WTC11 (cell line): Measurements from ENCODE around the gene RGS7. TPM values are rescaled to one million over a fixed set of nuclear protein-coding genes. Genes with fewer than 3 reads are reported as not detected.

Experiments used
- ATAC-seq: fragments of 200-7000 bp; cut with Tn5 transposase; 2 replicates; pipeline ENCODE4 v1.10.0; 2021; ENCODE audit warnings: mild to moderate bottlenecking, moderate library complexity
- CTCF ChIA-PET: fragments of 300-600 bp; sonication (Branson Sonifier 250); formaldehyde crosslinking; loops from one replicate; lab custom pipeline; 2021; ENCODE audit warnings: antibody characterized with exemption; lab: Charles Lee
- POLR2A ChIA-PET: fragments of 350-600 bp; sonication (Branson Sonifier 250); formaldehyde crosslinking; loops from one replicate; lab custom pipeline; 2021; ENCODE audit warnings: antibody characterized with exemption; lab: Charles Lee
- DNase-seq: peaks from one replicate; pipeline ENCODE4 v3.0.0; 2021; ENCODE audit warnings: low spot score
- H3K27ac Mint-ChIP-seq: 2 replicates; pipeline ENCODE4 v1.8.0; 2021; ENCODE audit warnings: mixed read lengths
- H3K27me3 Mint-ChIP-seq: 2 replicates; pipeline ENCODE4 v1.8.0; 2021; ENCODE audit warnings: low read depth, mild to moderate bottlenecking, moderate library complexity, mixed read lengths
- H3K36me3 Mint-ChIP-seq: 2 replicates; pipeline ENCODE4 v1.8.0; 2021; ENCODE audit warnings: mixed read lengths
- H3K4me1 Mint-ChIP-seq: 2 replicates; pipeline ENCODE4 v1.8.0; 2022; ENCODE audit warnings: mixed read lengths
- H3K4me3 Mint-ChIP-seq: 2 replicates; pipeline ENCODE4 v1.8.0; 2021; ENCODE audit warnings: mild to moderate bottlenecking, moderate library complexity, mixed read lengths
- H3K9me3 Mint-ChIP-seq: 2 replicates; pipeline ENCODE4 v1.8.0; 2021; ENCODE audit warnings: mixed read lengths
- AFF4 ChIP-seq: sonication (generic); formaldehyde crosslinking; IDR thresholded peaks from 2 replicates; pipeline ENCODE4 v1.8.1; 2023; ENCODE audit warnings: mild to moderate bottlenecking, missing genetic modification reagents, borderline replicate concordance
- ATF2 ChIP-seq: sonication (generic); formaldehyde crosslinking; IDR thresholded peaks from 2 replicates; pipeline ENCODE4 v1.8.1; 2022; ENCODE audit warnings: low read depth, missing genetic modification reagents, borderline replicate concordance
- ATF3 ChIP-seq: sonication (generic); formaldehyde crosslinking; conservative IDR thresholded peaks from 2 replicates; pipeline ENCODE4 v1.8.1; 2022; ENCODE audit warnings: mild to moderate bottlenecking, missing genetic modification reagents
- E2F1 ChIP-seq: sonication (generic); formaldehyde crosslinking; IDR thresholded peaks from 2 replicates; pipeline ENCODE4 v1.8.0; 2022; ENCODE audit warnings: mild to moderate bottlenecking, missing genetic modification reagents
- HMGXB4 ChIP-seq: sonication (generic); formaldehyde crosslinking; IDR thresholded peaks from 2 replicates; pipeline ENCODE4 v1.8.1; 2023; ENCODE audit warnings: mild to moderate bottlenecking, moderate library complexity, missing genetic modification reagents
- IRF1 ChIP-seq: sonication (generic); formaldehyde crosslinking; IDR thresholded peaks from 2 replicates; pipeline ENCODE4 v1.8.0; 2023; ENCODE audit warnings: missing genetic modification reagents
- MYBL2 ChIP-seq: sonication (generic); formaldehyde crosslinking; IDR thresholded peaks from 2 replicates; pipeline ENCODE4 v1.8.1; 2023; ENCODE audit warnings: mild to moderate bottlenecking, moderate library complexity, missing genetic modification reagents
- NFE2L1 ChIP-seq: sonication (generic); formaldehyde crosslinking; IDR thresholded peaks from 2 replicates; pipeline ENCODE4 v1.8.1; 2023; ENCODE audit warnings: missing genetic modification reagents
- NR1H2 ChIP-seq: sonication (generic); formaldehyde crosslinking; IDR thresholded peaks from 2 replicates; pipeline ENCODE4 v1.9.0; 2021; ENCODE audit warnings: mild to moderate bottlenecking, moderate library complexity, missing genetic modification reagents
- RELA ChIP-seq: sonication (generic); formaldehyde crosslinking; IDR thresholded peaks from 2 replicates; pipeline ENCODE4 v1.8.1; 2022; ENCODE audit warnings: missing genetic modification reagents, mild to moderate bottlenecking, borderline replicate concordance
- SMAD4 ChIP-seq: sonication (generic); formaldehyde crosslinking; IDR thresholded peaks from 2 replicates; pipeline ENCODE4 v1.8.0; 2022; ENCODE audit warnings: mild to moderate bottlenecking, missing genetic modification reagents
- SOX15 ChIP-seq: fragments of 250-450 bp; sonication (Bioruptor Pico); IDR thresholded peaks from 2 replicates; pipeline ENCODE4 v1.9.0; 2021; ENCODE audit warnings: mild to moderate bottlenecking
- STAT6 ChIP-seq: sonication (generic); formaldehyde crosslinking; conservative IDR thresholded peaks from 2 replicates; pipeline ENCODE4 v1.8.1; 2023; ENCODE audit warnings: mild to moderate bottlenecking, low read depth, missing genetic modification reagents, moderate library complexity
- TEAD1 ChIP-seq: sonication (generic); formaldehyde crosslinking; IDR thresholded peaks from 2 replicates; pipeline ENCODE4 v1.8.0; 2022; ENCODE audit warnings: mild to moderate bottlenecking, missing genetic modification reagents
- TP53 ChIP-seq: sonication (generic); formaldehyde crosslinking; IDR thresholded peaks from 2 replicates; pipeline ENCODE4 v1.8.1; 2023; ENCODE audit warnings: mild to moderate bottlenecking, missing genetic modification reagents
- ZNF121 ChIP-seq: sonication (generic); formaldehyde crosslinking; IDR thresholded peaks from 2 replicates; pipeline ENCODE4 v1.8.0; 2023; ENCODE audit warnings: missing genetic modification reagents
- total RNA-seq: library from RNA; stranded (reverse); gene quantifications from 3 replicates; pipeline ENCODE4 v1.2.3, GENCODE V29; 2021
- TF ChIP-seq, protein P1 (sequence below): sonication (generic); formaldehyde crosslinking; IDR thresholded peaks from 2 replicates; pipeline ENCODE4 v1.8.1; 2022; ENCODE audit warnings: missing genetic modification reagents, borderline replicate concordance
- TF ChIP-seq, protein P2 (sequence below): sonication (generic); formaldehyde crosslinking; IDR thresholded peaks from 2 replicates; pipeline ENCODE4 v1.8.1; 2023; ENCODE audit warnings: mild to moderate bottlenecking, missing genetic modification reagents

RGS7 gene
- total RNA-seq, 1 experiment from 2014 or later = 1.2 TPM

DNA sequence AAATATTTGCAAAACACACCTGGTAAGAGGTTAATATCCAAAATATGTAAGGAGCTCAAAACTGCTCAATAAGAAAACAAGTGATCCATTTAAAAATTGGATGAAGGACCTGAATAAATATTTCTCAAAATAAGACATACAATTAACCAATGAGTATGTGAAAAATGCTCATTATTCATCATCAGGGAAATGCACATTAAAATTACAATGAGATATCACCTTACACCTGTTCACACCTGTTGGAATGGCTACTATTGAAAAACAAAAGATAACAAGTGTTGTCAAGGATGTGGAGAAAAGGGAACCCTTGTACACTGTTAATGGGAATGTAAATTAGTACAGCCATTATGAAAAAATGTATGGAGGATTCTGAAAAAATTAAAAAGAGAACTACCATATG, 609.1 kb downstream of the RGS7 start:
- no peaks in the 10 kb centered on the region for H3K36me3 Mint-ChIP-seq
- ChIA-PET POLR2A (no interaction called here), CTCF (no interaction called here)
- H3K27me3 Mint-ChIP-seq = no peaks in the 10 kb centered on the region
- H3K4me1 Mint-ChIP-seq = peaks cover 20% of the 10 kb centered on the region
- H3K9me3 Mint-ChIP-seq = peaks cover 11% of the 10 kb centered on the region
- no peak overlapping the region for H3K4me3 Mint-ChIP-seq
- no peak overlapping the region for H3K27ac Mint-ChIP-seq
- TF ChIP-seq, protein P1, sequence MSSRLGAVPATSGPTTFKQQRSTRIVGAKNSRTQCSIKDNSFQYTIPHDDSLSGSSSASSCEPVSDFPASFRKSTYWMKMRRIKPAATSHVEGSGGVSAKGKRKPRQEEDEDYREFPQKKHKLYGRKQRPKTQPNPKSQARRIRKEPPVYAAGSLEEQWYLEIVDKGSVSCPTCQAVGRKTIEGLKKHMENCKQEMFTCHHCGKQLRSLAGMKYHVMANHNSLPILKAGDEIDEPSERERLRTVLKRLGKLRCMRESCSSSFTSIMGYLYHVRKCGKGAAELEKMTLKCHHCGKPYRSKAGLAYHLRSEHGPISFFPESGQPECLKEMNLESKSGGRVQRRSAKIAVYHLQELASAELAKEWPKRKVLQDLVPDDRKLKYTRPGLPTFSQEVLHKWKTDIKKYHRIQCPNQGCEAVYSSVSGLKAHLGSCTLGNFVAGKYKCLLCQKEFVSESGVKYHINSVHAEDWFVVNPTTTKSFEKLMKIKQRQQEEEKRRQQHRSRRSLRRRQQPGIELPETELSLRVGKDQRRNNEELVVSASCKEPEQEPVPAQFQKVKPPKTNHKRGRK = no peak
- TF ChIP-seq, protein P2, sequence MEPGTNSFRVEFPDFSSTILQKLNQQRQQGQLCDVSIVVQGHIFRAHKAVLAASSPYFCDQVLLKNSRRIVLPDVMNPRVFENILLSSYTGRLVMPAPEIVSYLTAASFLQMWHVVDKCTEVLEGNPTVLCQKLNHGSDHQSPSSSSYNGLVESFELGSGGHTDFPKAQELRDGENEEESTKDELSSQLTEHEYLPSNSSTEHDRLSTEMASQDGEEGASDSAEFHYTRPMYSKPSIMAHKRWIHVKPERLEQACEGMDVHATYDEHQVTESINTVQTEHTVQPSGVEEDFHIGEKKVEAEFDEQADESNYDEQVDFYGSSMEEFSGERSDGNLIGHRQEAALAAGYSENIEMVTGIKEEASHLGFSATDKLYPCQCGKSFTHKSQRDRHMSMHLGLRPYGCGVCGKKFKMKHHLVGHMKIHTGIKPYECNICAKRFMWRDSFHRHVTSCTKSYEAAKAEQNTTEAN (CRISPR knock-in tag) = no peak
- TF ChIP-seq TEAD1 = no peak
- TF ChIP-seq ATF3 (CRISPR knock-in tag) = no peak
- no peak for TF ChIP-seq STAT6 (CRISPR knock-in tag)
- no peak for TF ChIP-seq IRF1 (CRISPR knock-in tag)
- no peak for TF ChIP-seq SOX15 (CRISPR knock-in tag)
- TF ChIP-seq ATF2 (CRISPR knock-in tag) = no peak
- no peak for TF ChIP-seq HMGXB4
- no peak for ATAC-seq
- DNase-seq = no peak

- Mint-ChIP-seq H3K36me3 (no peaks in the 10 kb centered on the region), H3K27ac (no peak overlapping the region), H3K27me3 (no peaks in the 10 kb centered on the region), H3K4me1 (peaks cover 13% of the 10 kb centered on the region), H3K4me3 (no peak overlapping the region), H3K9me3 (0 out of 2 replicates have a peak, but pooled peaks cover 6% of the 10 kb centered on the region)
- ChIA-PET POLR2A (interaction anchor here (0.6 kb wide), 1 partner anchor 30 kb away, joined by 5 read pairs; no protein-coding TSS in a partner anchor), CTCF (interaction anchor here (1.1 kb wide), 1 partner anchor 11 kb away, joined by 6 read pairs; no protein-coding TSS in a partner anchor)
- DNase-seq (no peak), ATAC-seq (peak; percentile 61)
- no peak for TF ChIP-seq ATF3 (CRISPR knock-in tag)
- no peak for TF ChIP-seq SMAD4 (CRISPR knock-in tag)
- TF ChIP-seq AFF4 = no peak
- TF ChIP-seq E2F1 = no peak
- TF ChIP-seq NR1H2 = no peak
- TF ChIP-seq TP53 (CRISPR knock-in tag) = no peak
- TF ChIP-seq ZNF121 = no peak
- TF ChIP-seq NFE2L1 = no peak
- TF ChIP-seq RELA = no peak
- no peak for TF ChIP-seq MYBL2 (CRISPR knock-in tag)
These were observed 613.3 kb downstream of the RGS7 start for GRCh38 chr1:240743705-240744104.
